ENCODE data around the gene AGFG1.

- TF ChIP-seq CTCF (IDR thresholded peaks at IDR 0.05 in 4 of 5, conservative IDR thresholded peaks at IDR 0.05 in 1 of 5) (no peak), POLR2A (IDR thresholded peaks at IDR 0.05) (no peak)
Observed at GRCh38 chr2:227606476-227606875, 134.5 kb downstream of the AGFG1 start.

All from gastrocnemius medialis (tissue), 4 donors.